ENCODE data around the gene GPR153. TPM values are rescaled to one million over a fixed set of nuclear protein-coding genes. Genes with fewer than 3 reads are reported as not detected.
A peak's percentile ranks its signal among the peaks of the same experiment; 100 is the strongest.

Gene GPR153
- total and polyA plus RNA-seq, 2 of the 13 experiments (the other 11 are each of a cell fraction or from before 2014, with no cell fraction given) = 0.22 to 0.31 TPM

DNA sequence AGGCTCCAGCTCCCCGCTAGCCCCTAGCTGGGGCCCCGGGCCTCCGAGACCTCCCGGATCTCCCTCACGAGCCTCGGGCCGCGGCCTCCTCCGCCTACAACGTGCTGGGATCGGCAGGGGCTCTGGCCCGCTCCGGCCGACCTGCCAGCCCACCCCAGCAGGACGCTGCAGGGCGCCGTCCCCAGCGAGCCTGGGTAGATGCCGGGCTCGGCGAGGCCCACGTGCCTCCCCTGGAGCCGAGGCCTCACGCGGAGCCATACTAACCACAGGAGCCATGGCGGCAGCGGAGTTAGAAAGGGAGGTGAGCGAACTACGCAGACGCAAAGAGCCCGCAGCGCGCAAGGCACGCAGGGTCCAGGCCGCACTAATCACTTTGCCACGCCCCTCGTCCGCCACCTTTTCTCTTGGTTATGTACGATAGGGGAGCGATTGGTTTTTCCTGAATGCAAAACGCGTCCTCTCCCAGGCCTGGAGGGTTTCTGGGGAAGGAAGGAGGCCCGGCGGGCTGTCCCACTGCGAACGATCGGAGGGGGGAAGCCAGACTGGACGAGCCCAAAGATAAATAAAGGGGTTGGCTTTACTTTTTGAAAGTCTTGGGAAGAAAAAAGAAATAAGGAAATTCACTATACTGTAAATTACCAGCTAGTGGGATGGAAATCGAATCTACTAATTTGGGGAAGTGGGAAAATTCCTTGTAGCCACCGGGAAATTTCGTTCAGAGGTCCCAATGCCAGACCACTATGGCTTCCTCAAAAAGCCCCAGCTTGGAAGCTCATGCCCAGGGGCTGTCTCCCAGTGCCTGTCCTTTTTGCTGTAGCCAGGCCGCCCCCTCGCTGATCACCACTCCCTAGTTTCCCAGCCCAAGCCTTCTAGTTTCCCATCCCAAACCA lies 61.4 kb downstream of the GPR153 start, which contains the start of gene RPL22 (continued):
- TF ChIP-seq, protein P1, sequence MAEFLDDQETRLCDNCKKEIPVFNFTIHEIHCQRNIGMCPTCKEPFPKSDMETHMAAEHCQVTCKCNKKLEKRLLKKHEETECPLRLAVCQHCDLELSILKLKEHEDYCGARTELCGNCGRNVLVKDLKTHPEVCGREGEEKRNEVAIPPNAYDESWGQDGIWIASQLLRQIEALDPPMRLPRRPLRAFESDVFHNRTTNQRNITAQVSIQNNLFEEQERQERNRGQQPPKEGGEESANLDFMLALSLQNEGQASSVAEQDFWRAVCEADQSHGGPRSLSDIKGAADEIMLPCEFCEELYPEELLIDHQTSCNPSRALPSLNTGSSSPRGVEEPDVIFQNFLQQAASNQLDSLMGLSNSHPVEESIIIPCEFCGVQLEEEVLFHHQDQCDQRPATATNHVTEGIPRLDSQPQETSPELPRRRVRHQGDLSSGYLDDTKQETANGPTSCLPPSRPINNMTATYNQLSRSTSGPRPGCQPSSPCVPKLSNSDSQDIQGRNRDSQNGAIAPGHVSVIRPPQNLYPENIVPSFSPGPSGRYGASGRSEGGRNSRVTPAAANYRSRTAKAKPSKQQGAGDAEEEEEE (CRISPR knock-in tag; IDR thresholded peaks at IDR 0.05; ENCODE audit: borderline replicate concordance) = no peak
- TF ChIP-seq FOSL1 (CRISPR knock-in tag; IDR thresholded peaks at IDR 0.05; ENCODE audit: borderline replicate concordance) (peak; percentile 31; the same call in 1 of the 2 replicates), JDP2 (CRISPR knock-in tag; IDR thresholded peaks at IDR 0.05; ENCODE audit: borderline replicate concordance) (no peak; the same call in 1 of the 2 replicates), GATAD1 (CRISPR knock-in tag; IDR thresholded peaks at IDR 0.05) (peak; percentile 94), ZBTB2 (CRISPR knock-in tag; IDR thresholded peaks at IDR 0.05; ENCODE audit: low read depth) (peak; percentile 77), ATF2 (CRISPR knock-in tag; IDR thresholded peaks at IDR 0.05) (peak; percentile 89), ZNF138 (CRISPR knock-in tag; IDR thresholded peaks at IDR 0.05; ENCODE audit: low read depth) (peak; percentile 85; the same call in 1 of the 2 replicates), CREB1 (IDR thresholded peaks at IDR 0.05) (peak; percentile 58), CREB1 (CRISPR knock-in tag; IDR thresholded peaks at IDR 0.05) (peak; percentile 89), SP140L (CRISPR knock-in tag; IDR thresholded peaks at IDR 0.05; ENCODE audit: borderline replicate concordance) (no peak), ZNF564 (CRISPR knock-in tag; IDR thresholded peaks at IDR 0.05) (peak; percentile 66; the same call in 1 of the 2 replicates), PHF5A (CRISPR knock-in tag; IDR thresholded peaks at IDR 0.05; ENCODE audit: low read depth, unreplicated experiment) (peak; percentile 28), HOXA5 (CRISPR knock-in tag; IDR thresholded peaks at IDR 0.05) (peak; percentile 95), JUNB (CRISPR knock-in tag; IDR thresholded peaks at IDR 0.05; ENCODE audit: borderline replicate concordance) (no peak)
- TF ChIP-seq, protein P2, sequence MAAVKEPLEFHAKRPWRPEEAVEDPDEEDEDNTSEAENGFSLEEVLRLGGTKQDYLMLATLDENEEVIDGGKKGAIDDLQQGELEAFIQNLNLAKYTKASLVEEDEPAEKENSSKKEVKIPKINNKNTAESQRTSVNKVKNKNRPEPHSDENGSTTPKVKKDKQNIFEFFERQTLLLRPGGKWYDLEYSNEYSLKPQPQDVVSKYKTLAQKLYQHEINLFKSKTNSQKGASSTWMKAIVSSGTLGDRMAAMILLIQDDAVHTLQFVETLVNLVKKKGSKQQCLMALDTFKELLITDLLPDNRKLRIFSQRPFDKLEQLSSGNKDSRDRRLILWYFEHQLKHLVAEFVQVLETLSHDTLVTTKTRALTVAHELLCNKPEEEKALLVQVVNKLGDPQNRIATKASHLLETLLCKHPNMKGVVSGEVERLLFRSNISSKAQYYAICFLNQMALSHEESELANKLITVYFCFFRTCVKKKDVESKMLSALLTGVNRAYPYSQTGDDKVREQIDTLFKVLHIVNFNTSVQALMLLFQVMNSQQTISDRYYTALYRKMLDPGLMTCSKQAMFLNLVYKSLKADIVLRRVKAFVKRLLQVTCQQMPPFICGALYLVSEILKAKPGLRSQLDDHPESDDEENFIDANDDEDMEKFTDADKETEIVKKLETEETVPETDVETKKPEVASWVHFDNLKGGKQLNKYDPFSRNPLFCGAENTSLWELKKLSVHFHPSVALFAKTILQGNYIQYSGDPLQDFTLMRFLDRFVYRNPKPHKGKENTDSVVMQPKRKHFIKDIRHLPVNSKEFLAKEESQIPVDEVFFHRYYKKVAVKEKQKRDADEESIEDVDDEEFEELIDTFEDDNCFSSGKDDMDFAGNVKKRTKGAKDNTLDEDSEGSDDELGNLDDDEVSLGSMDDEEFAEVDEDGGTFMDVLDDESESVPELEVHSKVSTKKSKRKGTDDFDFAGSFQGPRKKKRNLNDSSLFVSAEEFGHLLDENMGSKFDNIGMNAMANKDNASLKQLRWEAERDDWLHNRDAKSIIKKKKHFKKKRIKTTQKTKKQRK (IDR thresholded peaks at IDR 0.05; ENCODE audit: low read length) = no peak
- TF ChIP-seq, protein P3, sequence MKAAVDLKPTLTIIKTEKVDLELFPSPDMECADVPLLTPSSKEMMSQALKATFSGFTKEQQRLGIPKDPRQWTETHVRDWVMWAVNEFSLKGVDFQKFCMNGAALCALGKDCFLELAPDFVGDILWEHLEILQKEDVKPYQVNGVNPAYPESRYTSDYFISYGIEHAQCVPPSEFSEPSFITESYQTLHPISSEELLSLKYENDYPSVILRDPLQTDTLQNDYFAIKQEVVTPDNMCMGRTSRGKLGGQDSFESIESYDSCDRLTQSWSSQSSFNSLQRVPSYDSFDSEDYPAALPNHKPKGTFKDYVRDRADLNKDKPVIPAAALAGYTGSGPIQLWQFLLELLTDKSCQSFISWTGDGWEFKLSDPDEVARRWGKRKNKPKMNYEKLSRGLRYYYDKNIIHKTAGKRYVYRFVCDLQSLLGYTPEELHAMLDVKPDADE (CRISPR knock-in tag; IDR thresholded peaks at IDR 0.05) = no peak

Data from HepG2 (cell line).